Brain microvascular endothelial cell (primary cell): Measurements from ENCODE around the gene ARSJ.

Source experiments
- DNase-seq: peaks from one replicate; pipeline ENCODE4 v3.0.0-alpha.2; 2020
- H3K27ac ChIP-seq: fragments of 250-450 bp; sonication (Bioruptor Pico); 2 replicates; pipeline ENCODE4 v1.5.1; 2020; ENCODE audit warnings: mild to moderate bottlenecking, moderate library complexity
- H3K27me3 ChIP-seq: fragments of 250-450 bp; sonication (Bioruptor Pico); replicated peaks from 2 replicates; pipeline ENCODE4 v1.5.1; 2020; ENCODE audit warnings: mild to moderate bottlenecking
- H3K36me3 ChIP-seq: fragments of 250-450 bp; sonication (Bioruptor Pico); replicated peaks from 2 replicates; pipeline ENCODE4 v1.5.1; 2020; ENCODE audit warnings: mild to moderate bottlenecking
- H3K4me3 ChIP-seq: 2 replicates; pipeline ENCODE4 v1.5.1; 2011; ENCODE audit warnings: low read depth, mild to moderate bottlenecking, control low read depth, low read length, moderate library complexity
- in situ Hi-C: cut with HindIII; loops from 2 replicates; pipeline ENCODE4 v1.10.0; 2017; ENCODE audit warnings: low sequenced_read_pairs, low pct_ligation_motif_present
- TF ChIP-seq, protein P1 (sequence below): IDR thresholded peaks from 2 replicates; pipeline ENCODE4 v1.5.1; 2011; ENCODE audit warnings: low read depth, mild to moderate bottlenecking, moderate library complexity, low read length, control low read depth, inconsistent platforms; ENCODE audit errors: missing control alignments

The ARSJ gene

DNA sequence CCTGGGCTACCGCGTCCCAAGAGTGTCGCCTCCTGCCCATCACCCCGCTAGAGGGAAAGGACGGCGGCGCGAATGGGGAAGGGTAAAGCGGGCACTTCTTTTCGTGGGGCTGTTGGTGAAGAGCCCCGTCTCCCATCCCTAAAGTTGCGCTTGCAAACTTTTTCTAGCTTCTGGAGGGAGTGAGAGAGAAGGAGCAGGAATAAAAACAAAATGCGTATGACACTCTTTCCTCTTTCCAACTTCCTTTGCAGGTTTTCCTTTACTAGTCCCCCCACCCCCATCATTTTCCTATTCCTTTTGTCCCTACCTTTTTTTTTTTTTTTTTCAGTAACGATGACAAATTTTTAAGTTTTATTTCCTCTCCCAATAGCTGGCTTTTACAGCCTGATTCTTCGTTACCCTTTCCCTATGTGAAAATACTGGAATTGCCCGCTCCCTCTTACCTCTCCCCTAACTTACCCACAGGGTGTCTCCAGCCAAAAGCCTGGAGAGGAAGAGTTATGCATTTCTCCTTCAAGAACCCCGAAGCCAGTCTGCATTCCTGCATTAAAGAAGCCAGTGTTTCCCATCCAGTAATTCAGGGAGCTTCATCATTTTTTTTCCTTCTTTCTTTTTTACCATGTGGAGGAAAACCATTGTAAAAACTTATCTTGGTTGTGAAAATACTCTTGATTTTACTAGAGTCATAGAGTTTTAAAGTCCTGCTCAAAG, 613 bp upstream of the ARSJ start:
- TF ChIP-seq, protein P1, sequence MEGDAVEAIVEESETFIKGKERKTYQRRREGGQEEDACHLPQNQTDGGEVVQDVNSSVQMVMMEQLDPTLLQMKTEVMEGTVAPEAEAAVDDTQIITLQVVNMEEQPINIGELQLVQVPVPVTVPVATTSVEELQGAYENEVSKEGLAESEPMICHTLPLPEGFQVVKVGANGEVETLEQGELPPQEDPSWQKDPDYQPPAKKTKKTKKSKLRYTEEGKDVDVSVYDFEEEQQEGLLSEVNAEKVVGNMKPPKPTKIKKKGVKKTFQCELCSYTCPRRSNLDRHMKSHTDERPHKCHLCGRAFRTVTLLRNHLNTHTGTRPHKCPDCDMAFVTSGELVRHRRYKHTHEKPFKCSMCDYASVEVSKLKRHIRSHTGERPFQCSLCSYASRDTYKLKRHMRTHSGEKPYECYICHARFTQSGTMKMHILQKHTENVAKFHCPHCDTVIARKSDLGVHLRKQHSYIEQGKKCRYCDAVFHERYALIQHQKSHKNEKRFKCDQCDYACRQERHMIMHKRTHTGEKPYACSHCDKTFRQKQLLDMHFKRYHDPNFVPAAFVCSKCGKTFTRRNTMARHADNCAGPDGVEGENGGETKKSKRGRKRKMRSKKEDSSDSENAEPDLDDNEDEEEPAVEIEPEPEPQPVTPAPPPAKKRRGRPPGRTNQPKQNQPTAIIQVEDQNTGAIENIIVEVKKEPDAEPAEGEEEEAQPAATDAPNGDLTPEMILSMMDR = peak; percentile 21
- peak overlapping the region; percentile 72 for H3K4me3 ChIP-seq
- in situ Hi-C loops = no loop called here
- no peak for DNase-seq
- no peaks in the 10 kb centered on the region for H3K36me3 ChIP-seq
- H3K27me3 ChIP-seq = no peaks in the 10 kb centered on the region
- H3K27ac ChIP-seq = peak overlapping the region; percentile 74

DNA sequence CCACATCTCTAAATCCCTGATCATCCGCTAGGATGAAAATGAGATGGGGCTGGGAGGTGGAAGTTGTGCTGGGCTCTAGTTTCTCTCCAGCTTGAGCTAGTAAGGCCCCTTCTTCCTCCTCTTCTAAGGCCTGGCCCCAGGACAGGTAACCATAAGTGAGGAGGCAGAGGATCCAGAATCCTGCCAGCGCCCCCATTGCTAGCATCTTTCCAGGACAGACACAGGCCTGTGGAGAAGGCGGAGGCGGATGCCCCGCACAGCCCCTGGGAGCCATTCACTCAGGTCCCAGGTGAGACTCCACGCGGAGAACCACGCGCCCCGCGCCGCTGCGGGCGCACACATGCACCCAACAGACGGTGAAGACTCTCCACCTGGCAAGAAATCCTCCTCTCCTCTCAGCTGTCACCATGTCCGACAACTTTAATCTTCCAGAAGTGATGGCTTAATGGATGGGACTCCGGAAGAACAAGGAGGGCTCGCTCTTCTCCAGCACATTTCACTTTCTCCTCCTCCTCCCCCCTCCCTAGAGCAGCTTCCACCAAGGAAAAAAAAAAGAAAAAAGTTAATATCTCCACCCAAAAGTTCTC, 793 bp downstream of the ARSJ start:
- TF ChIP-seq, protein P1 = peak; percentile 6
- Histone ChIP-seq H3K4me3 (peak overlapping the region; percentile 72), H3K27me3 (no peaks in the 10 kb centered on the region), H3K36me3 (no peaks in the 10 kb centered on the region), H3K27ac (peak overlapping the region; percentile 74)
- in situ Hi-C loops = no loop called here
- DNase-seq = no peak

DNA sequence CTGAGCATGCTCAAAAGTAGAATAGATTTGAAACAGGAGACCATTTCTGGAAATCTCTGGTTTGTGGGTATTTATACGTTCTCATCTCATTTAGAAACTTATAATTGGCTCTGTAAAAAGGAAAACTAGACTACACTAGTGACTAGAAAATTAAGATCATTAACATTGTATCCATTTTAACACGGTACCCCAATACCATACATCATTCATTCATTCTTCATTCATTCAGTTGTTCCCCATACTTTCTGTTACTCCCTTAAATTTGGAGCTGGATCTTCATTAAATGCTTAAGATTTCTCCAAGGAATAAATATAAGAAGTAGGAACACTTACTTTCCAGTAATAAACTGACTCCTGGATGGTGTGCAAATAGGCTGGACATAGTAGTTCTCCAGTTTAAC, 1.3 kb downstream of the ARSJ start:
- H3K27me3 ChIP-seq = no peaks in the 10 kb centered on the region
- TF ChIP-seq, protein P1 = no peak
- H3K4me3 ChIP-seq = peak overlapping the region; percentile 72
- DNase-seq = no peak
- in situ Hi-C loops = no loop called here
- H3K36me3 ChIP-seq = no peaks in the 10 kb centered on the region
- peak overlapping the region; percentile 74 for H3K27ac ChIP-seq

DNA sequence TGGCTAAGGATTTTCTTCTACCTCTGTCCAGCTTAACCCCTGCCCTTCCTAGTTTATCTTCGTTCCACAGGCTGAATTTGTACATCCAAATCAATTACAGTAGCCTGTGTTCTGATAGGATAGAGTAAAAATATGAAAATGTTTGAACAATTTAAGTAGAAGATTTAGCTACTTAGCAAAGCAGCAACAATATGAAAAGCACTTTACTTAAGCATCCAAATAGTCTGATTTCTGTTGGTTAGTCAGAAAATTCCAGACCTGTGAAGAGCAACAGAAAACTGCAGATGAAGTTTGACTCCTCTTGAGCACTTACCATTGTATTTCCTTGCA, 2.0 kb downstream of the ARSJ start:
- TF ChIP-seq, protein P1 = no peak
- in situ Hi-C loops = no loop called here
- H3K27me3 ChIP-seq = no peaks in the 10 kb centered on the region
- no peaks in the 10 kb centered on the region for H3K36me3 ChIP-seq
- DNase-seq = no peak
- H3K4me3 ChIP-seq = peak overlapping the region; percentile 72
- peak overlapping the region; percentile 74 for H3K27ac ChIP-seq

DNA sequence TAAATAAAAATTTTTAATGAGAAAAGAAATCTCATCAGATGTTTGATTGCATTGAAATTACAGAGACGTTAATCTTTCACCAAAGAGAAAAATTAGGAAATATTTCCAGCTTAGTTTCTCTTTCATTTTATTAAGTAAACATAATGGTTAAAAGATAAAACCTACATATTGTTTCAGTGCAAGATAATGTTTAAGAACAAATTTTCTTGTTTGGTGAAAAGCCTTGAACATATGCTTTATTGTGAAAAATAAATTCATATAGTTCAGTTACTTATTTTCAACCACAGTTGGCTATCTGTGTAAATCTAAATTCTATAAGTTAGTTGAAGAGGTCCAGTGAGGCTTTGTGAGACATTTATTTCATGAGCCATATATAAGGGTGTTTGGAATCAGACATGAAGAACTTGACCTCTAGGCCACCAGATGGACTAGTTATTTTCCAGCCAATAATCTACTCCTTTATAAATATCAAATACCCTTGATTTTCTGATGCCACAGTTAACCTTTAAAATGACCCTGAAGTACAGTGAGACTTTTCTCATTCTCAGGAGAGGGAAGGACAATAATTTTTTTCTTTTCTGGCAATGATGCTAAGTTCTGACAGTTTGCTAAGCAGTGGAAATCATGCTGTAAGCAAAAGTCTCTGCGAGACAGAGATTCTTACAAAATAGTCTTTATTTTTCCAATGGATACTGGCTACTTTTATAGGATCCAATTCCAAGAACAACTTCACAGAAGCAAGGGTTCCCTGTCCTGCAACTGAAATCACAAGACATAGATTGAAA, 2.5 kb downstream of the ARSJ start:
- DNase-seq = no peak
- H3K27ac ChIP-seq = peak overlapping the region; percentile 74
- TF ChIP-seq, protein P1 = no peak
- in situ Hi-C loops = no loop called here
- peak overlapping the region; percentile 72 for H3K4me3 ChIP-seq
- no peaks in the 10 kb centered on the region for H3K27me3 ChIP-seq
- no peaks in the 10 kb centered on the region for H3K36me3 ChIP-seq
